ENCODE data around the gene DOLPP1. TPM values are rescaled to one million over a fixed set of nuclear protein-coding genes. Genes with fewer than 3 reads are reported as not detected.
A peak's percentile ranks its signal among the peaks of the same experiment; 100 is the strongest.

Gene DOLPP1
- total and polyA plus RNA-seq, 2 of the 13 experiments (the other 11 are each of a cell fraction or from before 2014, with no cell fraction given): 21.0 to 34.1 TPM

DNA sequence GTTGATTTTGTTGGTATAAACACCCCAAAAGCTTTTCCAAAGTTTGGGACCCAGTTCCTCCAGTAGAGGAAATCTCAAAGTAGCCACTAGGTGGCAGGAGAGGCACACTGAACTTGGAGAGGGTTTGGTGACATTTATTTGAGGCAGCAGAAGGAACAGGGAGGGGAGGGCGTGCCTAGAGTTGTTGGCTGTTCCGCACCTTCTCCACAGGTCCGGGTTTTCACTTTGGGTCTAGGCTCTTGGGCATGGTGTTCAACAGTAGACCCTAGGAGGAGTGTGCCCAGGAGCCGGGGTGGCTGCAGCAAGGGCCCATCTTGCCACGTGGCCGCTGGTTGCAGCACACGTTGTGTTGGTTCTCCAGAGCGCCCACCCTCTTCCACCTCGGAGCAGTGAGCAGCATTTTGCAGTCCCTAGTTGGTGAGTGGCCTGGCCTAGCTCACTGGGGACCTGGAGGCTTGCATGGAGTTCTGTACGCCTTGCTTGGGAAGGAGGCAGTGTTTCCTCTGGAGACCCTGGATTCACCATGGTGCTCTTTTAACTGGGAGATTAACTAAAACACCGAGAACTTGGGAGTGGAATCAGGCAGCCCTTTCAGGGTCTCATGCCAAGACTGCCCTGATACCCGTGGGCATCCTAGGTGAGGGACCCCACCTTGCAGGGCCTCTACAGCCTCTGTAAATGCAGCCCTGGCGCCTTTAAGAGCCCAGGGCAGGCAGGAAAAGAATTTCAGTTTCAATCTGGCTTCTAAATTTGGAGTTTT, 58.5 kb downstream of the DOLPP1 start (continued):
- TF ChIP-seq FIP1L1 (IDR thresholded peaks at IDR 0.05; ENCODE audit: borderline replicate concordance, insufficient read depth, low read depth, low read length) (no peak), ATF2 (CRISPR knock-in tag; IDR thresholded peaks at IDR 0.05) (no peak), YEATS4 (CRISPR knock-in tag; IDR thresholded peaks at IDR 0.05; ENCODE audit: borderline replicate concordance) (0 out of 2 replicates have a peak, but pooled peaks have one; percentile 27), ZNF225 (CRISPR knock-in tag; IDR thresholded peaks at IDR 0.05) (no peak; the same call in 1 of the 2 replicates), POGZ (CRISPR knock-in tag; IDR thresholded peaks at IDR 0.05) (no peak), NCOA2 (CRISPR knock-in tag; IDR thresholded peaks at IDR 0.05) (0 out of 2 replicates have a peak, but pooled peaks have one; percentile 5), MXD1 (CRISPR knock-in tag; IDR thresholded peaks at IDR 0.05) (peak; percentile 64; the same call in 1 of the 2 replicates), ZSCAN30 (CRISPR knock-in tag; IDR thresholded peaks at IDR 0.05) (no peak), MZF1 (CRISPR knock-in tag; IDR thresholded peaks at IDR 0.05; ENCODE audit: borderline replicate concordance) (0 out of 2 replicates have a peak, but pooled peaks have one; percentile 3), CHCHD3 (CRISPR knock-in tag; IDR thresholded peaks at IDR 0.05) (no peak), ZNF577 (CRISPR knock-in tag; IDR thresholded peaks at IDR 0.05; ENCODE audit: borderline replicate concordance, low read depth) (no peak), ZNF432 (CRISPR knock-in tag; IDR thresholded peaks at IDR 0.05; ENCODE audit: borderline replicate concordance) (no peak), KLF12 (CRISPR knock-in tag; IDR thresholded peaks at IDR 0.05; ENCODE audit: borderline replicate concordance) (no peak), ATAD3A (CRISPR knock-in tag; IDR thresholded peaks at IDR 0.05) (no peak), ZNF264 (CRISPR knock-in tag; IDR thresholded peaks at IDR 0.05) (no peak), POGK (CRISPR knock-in tag; conservative IDR thresholded peaks at IDR 0.05) (no peak), FLYWCH1 (CRISPR knock-in tag; IDR thresholded peaks at IDR 0.05) (no peak), ZNF256 (CRISPR knock-in tag; conservative IDR thresholded peaks at IDR 0.05) (no peak), FOXA3 (CRISPR knock-in tag; IDR thresholded peaks at IDR 0.05) (no peak), TOE1 (CRISPR knock-in tag; IDR thresholded peaks at IDR 0.05) (no peak)
- TF ChIP-seq, protein P1, sequence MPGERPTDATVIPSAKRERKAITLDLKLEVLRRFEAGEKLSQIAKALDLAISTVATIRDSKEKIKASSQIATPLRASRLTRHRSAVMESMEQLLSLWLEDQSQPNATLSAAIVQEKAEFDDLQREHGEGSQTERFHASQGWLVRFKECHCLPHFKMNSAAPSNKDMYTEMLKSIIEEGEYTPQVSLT (CRISPR knock-in tag; IDR thresholded peaks at IDR 0.05; ENCODE audit: borderline replicate concordance, low read depth): no peak
- TF ChIP-seq, protein P2, sequence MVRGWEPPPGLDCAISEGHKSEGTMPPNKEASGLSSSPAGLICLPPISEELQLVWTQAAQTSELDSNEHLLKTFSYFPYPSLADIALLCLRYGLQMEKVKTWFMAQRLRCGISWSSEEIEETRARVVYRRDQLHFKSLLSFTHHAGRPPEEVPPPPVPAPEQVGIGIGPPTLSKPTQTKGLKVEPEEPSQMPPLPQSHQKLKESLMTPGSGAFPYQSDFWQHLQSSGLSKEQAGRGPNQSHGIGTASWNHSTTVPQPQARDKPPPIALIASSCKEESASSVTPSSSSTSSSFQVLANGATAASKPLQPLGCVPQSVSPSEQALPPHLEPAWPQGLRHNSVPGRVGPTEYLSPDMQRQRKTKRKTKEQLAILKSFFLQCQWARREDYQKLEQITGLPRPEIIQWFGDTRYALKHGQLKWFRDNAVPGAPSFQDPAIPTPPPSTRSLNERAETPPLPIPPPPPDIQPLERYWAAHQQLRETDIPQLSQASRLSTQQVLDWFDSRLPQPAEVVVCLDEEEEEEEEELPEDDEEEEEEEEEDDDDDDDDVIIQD (CRISPR knock-in tag; IDR thresholded peaks at IDR 0.05; ENCODE audit: low read depth): no peak
- TF ChIP-seq, protein P3, sequence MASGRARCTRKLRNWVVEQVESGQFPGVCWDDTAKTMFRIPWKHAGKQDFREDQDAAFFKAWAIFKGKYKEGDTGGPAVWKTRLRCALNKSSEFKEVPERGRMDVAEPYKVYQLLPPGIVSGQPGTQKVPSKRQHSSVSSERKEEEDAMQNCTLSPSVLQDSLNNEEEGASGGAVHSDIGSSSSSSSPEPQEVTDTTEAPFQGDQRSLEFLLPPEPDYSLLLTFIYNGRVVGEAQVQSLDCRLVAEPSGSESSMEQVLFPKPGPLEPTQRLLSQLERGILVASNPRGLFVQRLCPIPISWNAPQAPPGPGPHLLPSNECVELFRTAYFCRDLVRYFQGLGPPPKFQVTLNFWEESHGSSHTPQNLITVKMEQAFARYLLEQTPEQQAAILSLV (CRISPR knock-in tag; IDR thresholded peaks at IDR 0.05; ENCODE audit: borderline replicate concordance): no peak

Measured in HepG2 (cell line).